K562 (cell line): ENCODE data around the gene C1QTNF5. TPM values are rescaled to one million over a fixed set of nuclear protein-coding genes. Genes with fewer than 3 reads are reported as not detected.
A peak's percentile ranks its signal among the peaks of the same experiment; 100 is the strongest.

Experiments used
- ATAC-seq: fragments of 200-7000 bp; cut with Tn5 transposase; 3 replicates; pipeline ENCODE4 v1.9.1; 2020; ENCODE audit warnings: moderate library complexity
- BruUV-seq: library from RNA; stranded (reverse); fragments of 400-500 nt; replicated peaks from 2 replicates; lab custom pipeline; 2021; lab: Mats Ljungman, UMichigan
- CTCF ChIA-PET: fragments of 300-600 bp; formaldehyde crosslinking; extraction: SDS; loops from one replicate; lab custom pipeline; 2021; ENCODE audit warnings: low intra/inter-chr PET ratio; lab: Yijun Ruan, JAX
- POLR2A ChIA-PET: fragments of 300-600, 350-650 bp; sonication (Branson Sonifier 250); formaldehyde crosslinking; extraction: SDS; loops from one replicate; lab custom pipeline; 2021; ENCODE audit warnings: antibody characterized with exemption, inconsistent platforms; lab: Yijun Ruan, JAX
- DNase-seq, 4 experiments: peaks; one replicate each; pipeline versions ENCODE4 v3.0.0 to v3.0.0-alpha.2; 2011 to 2018; ENCODE audit warnings: low spot score in 3 of 4, mixed read lengths in 3 of 4; ENCODE audit errors: extremely low read depth in 1 of 4
- FAIRE-seq: peaks from 2 replicates; lab custom pipeline; 2011; peaks lifted over from hg19 to GRCh38; lab: Jason Lieb, UNC
- H2AFZ ChIP-seq: 2 replicates; pipeline ENCODE4 v1.6.0; 2011; ENCODE audit warnings: low read depth, low read length, control low read depth, inconsistent platforms
- H3K27ac ChIP-seq: fragments of 200-600 bp; 3 replicates; pipeline ENCODE4 v1.8.0; 2011; ENCODE audit warnings: low read depth, mild to moderate bottlenecking, control low read depth, inconsistent platforms, low read length, moderate library complexity, mixed read lengths; ENCODE audit errors: extremely low read depth
- H3K27me3 ChIP-seq, 2 experiments: fragments of 300-600 bp in 1 of 2; 2 replicates in 1 of 2; 3 replicates in 1 of 2; pipeline versions ENCODE4 v1.6.0 to v1.8.0; 2011; ENCODE audit warnings: inconsistent platforms in 2 of 2, low read length in 2 of 2, mild to moderate bottlenecking in 1 of 2, mixed read lengths in 1 of 2, moderate library complexity in 1 of 2; ENCODE audit not compliant: control insufficient read depth in 2 of 2, insufficient read depth in 2 of 2
- H3K36me3 ChIP-seq: fragments of 300-600 bp; 3 replicates; pipeline ENCODE4 v1.8.0; 2011; ENCODE audit warnings: mild to moderate bottlenecking, low read length, inconsistent platforms; ENCODE audit not compliant: control insufficient read depth, insufficient read depth
- H3K4me1 ChIP-seq, 2 experiments: fragments of 200-600 bp in 1 of 2; replicated peaks in 1 of 2; 2 replicates in 1 of 2; 3 replicates in 1 of 2; pipeline versions ENCODE4 v1.5.1 to v1.8.0; 2011; ENCODE audit warnings: inconsistent platforms in 2 of 2, low read length in 2 of 2, mild to moderate bottlenecking in 1 of 2, mixed read lengths in 1 of 2, moderate library complexity in 1 of 2; ENCODE audit not compliant: control insufficient read depth in 2 of 2, insufficient read depth in 2 of 2
- H3K4me2 ChIP-seq: 2 replicates; pipeline ENCODE4 v1.6.1; 2011; ENCODE audit warnings: low read length, control low read depth, inconsistent platforms, mixed read lengths; ENCODE audit not compliant: insufficient read depth
- H3K4me3 ChIP-seq: fragments of 200-600 bp; sonication (generic), shearing (Covaris generic); 2 replicates; pipeline ENCODE4 v1.5.1; 2016; ENCODE audit warnings: control low read depth, inconsistent platforms
- H3K79me2 ChIP-seq: fragments of 200-600 bp; 3 replicates; pipeline ENCODE4 v1.8.0; 2011; ENCODE audit warnings: low read length, inconsistent platforms; ENCODE audit not compliant: control insufficient read depth, insufficient read depth
- H3K9ac ChIP-seq, 2 experiments: 2 replicates each; pipeline versions ENCODE4 v1.6.0 to v1.6.1; 2011; ENCODE audit warnings: low read depth in 2 of 2, low read length in 2 of 2, control low read depth in 1 of 2, inconsistent platforms in 1 of 2, mild to moderate bottlenecking in 1 of 2, mixed read lengths in 1 of 2; ENCODE audit not compliant: insufficient read depth in 1 of 2
- H3K9me1 ChIP-seq: one replicate; pipeline ENCODE4 v1.6.0; 2011; ENCODE audit warnings: inconsistent platforms, mild to moderate bottlenecking, low read length, moderate library complexity; ENCODE audit not compliant: control insufficient read depth, insufficient read depth
- H3K9me3 ChIP-seq: replicated peaks from 2 replicates; pipeline ENCODE4 v1.5.1; 2011; ENCODE audit warnings: low read depth, low read length, inconsistent platforms; ENCODE audit not compliant: control insufficient read depth, insufficient read depth
- H4K20me1 ChIP-seq: replicated peaks from 2 replicates; pipeline ENCODE4 v1.6.1; 2011; ENCODE audit warnings: low read length, inconsistent platforms, mixed read lengths; ENCODE audit not compliant: control insufficient read depth, insufficient read depth
- KLF6 ChIP-seq: fragments of 250-450 bp; sonication (Bioruptor Pico); IDR thresholded peaks from 2 replicates; pipeline ENCODE4 v1.4.0; 2020; ENCODE audit warnings: mild to moderate bottlenecking, moderate library complexity, borderline replicate concordance
- PATZ1 ChIP-seq: fragments of 250-450 bp; sonication (Bioruptor Pico); IDR thresholded peaks from 2 replicates; pipeline ENCODE4 v1.5.0; 2020; ENCODE audit warnings: mild to moderate bottlenecking, borderline replicate concordance
- STAT5A ChIP-seq: IDR thresholded peaks from 2 replicates; pipeline ENCODE4 v1.6.1; 2012; ENCODE audit warnings: low read length, inconsistent platforms, borderline replicate concordance
- ZKSCAN1 ChIP-seq: fragments of 150-350 bp; IDR thresholded peaks from 2 replicates; pipeline ENCODE4 v1.6.1; 2016; ENCODE audit warnings: low read depth, low read length
- WGBS: fragments of 100-300 bp; shearing (Covaris generic); methylation state at CpG from one replicate; pipeline ENCODE4 v1.1.6; 2016; ENCODE audit warnings: low coverage, mixed read lengths; ENCODE audit not compliant: insufficient coverage; ENCODE audit errors: missing lambda C conversion rate; 5-methylcytosine and 5-hydroxymethylcytosine counted together
- in situ Hi-C: fragments of 300-500 bp; cut with MboI; formaldehyde crosslinking; loops from 4 replicates; pipeline ENCODE4 v1.15.0; 2018; ENCODE audit warnings: inconsistent platforms, mixed read lengths
- intact Hi-C: fragments of 100-400 bp; cut with micrococcal nuclease; formaldehyde crosslinking; loops from 2 replicates; pipeline ENCODE4 v1.14.2; 2022
- polyA plus RNA-seq, 8 experiments: library from polyadenylated mRNA; depleted of rRNA in 4 of 8; stranded (reverse) in 5 of 8; unstranded in 3 of 8; fragments of >200 nt; fragmentation: Nextera tagmentation in 2 of 8; fragmentation: Illumina TruSeq in 1 of 8; extraction: Ambion mirVana in 2 of 8; extraction: Trizol in 1 of 8; gene quantifications; 2 replicates each; pipeline versions ENCODE4 v1.2.1 to v1.2.3, GENCODE V29; 2011 to 2014; ENCODE audit warnings: inconsistent platforms in 1 of 8, missing spikeins in 1 of 8
- total RNA-seq, 7 experiments: library from RNA; depleted of rRNA in 6 of 7; stranded (reverse); fragments of >200 nt in 6 of 7; fragmentation: Illumina TruSeq in 2 of 7; extraction: Trizol in 2 of 7; gene quantifications; 2 replicates each; pipeline versions ENCODE4 v1.2.1 to v1.2.3, GENCODE V29; 2011 to 2021; ENCODE audit warnings: low replicate concordance in 1 of 7

Gene C1QTNF5
- total and polyA plus RNA-seq, 9 of the 15 experiments (the other 6 are each of a cell fraction or from before 2014, with no cell fraction given) = 0.07 to 0.76 (median 0.24) TPM; not detected in 1

- DNase-seq = no peak
- Histone ChIP-seq H3K27ac (no peak overlapping the region), H3K27me3 (no peaks in the 10 kb centered on the region)
Measured at GRCh38 chr11:119366690-119367620, 26.3 kb upstream of the C1QTNF5 start.

More at GRCh38 chr11:119366690-119367620, 26.3 kb upstream of the C1QTNF5 start:
- H2AFZ ChIP-seq = no peak overlapping the region
- no peak for TF ChIP-seq KLF6
- TF ChIP-seq STAT5A = no peak
- no peak for TF ChIP-seq PATZ1
- no peak for TF ChIP-seq ZKSCAN1
- TF ChIP-seq, all 486 proteins: peak for 0
- peaks cover 18% of the 10 kb centered on the region; the same call in 2 of the 3 replicates for H3K79me2 ChIP-seq
- FAIRE-seq (no peak), ATAC-seq (no peak)
- BruUV-seq = no TSS peak
- H3K9ac ChIP-seq = peak overlapping the region in 1 of 2 experiments; percentile 70; a peak in 2 of 4 replicates
- H4K20me1 ChIP-seq = no peaks in the 10 kb centered on the region
- ChIA-PET CTCF (interaction anchor here (0.9 kb wide), 1 partner anchor 14 kb away, joined by 3 read pairs; no protein-coding TSS in a partner anchor), POLR2A (interaction anchor here (1.0 to 2.8 kb wide), 2 partner anchors 12 to 194 kb away, joined by 3 to 34 read pairs; partner anchors contain the start of gene USP2)
- WGBS = 74% methylated on average over 11 of the region's 11 CpGs
- H3K9me3 ChIP-seq = no peaks in the 10 kb centered on the region
- H3K9me1 ChIP-seq = peaks cover 5% of the 10 kb centered on the region
- in situ Hi-C loops (no loop called here), intact Hi-C loops (no loop called here)
- no peak overlapping the region for H3K4me2 ChIP-seq
- peaks cover 65 to 68% of the 10 kb centered on the region in 2 experiments for H3K4me1 ChIP-seq
- H3K36me3 ChIP-seq = peaks cover 7% of the 10 kb centered on the region; the same call in 1 of the 3 replicates
- H3K4me3 ChIP-seq = no peak overlapping the region
